ENCODE results near the gene UBE2O. TPM values are rescaled to one million over a fixed set of nuclear protein-coding genes. Genes with fewer than 3 reads are reported as not detected.

Gene UBE2O
- total RNA-seq, 1 donor from 2014 or later = 43.8 TPM

Other genes with a start within 250 kb of the UBE2O start
- gene RNF157, start 212.7 kb downstream of the UBE2O start, total RNA-seq = 35.0 and 42.4 TPM in 2 replicates
- gene UBALD2, start 187.8 kb downstream of the UBE2O start, total RNA-seq = 184 and 189 TPM in 2 replicates
- 2.2 and 2.5 TPM in 2 replicates for gene QRICH2, start 144.9 kb downstream of the UBE2O start, total RNA-seq
- gene PRPSAP1, start 99.2 kb downstream of the UBE2O start, total RNA-seq = 37.2 and 45.2 TPM in 2 replicates
- 26.8 and 27.6 TPM in 2 replicates for gene SPHK1, start 68.5 kb downstream of the UBE2O start, total RNA-seq
- not detected in 2 replicates for gene AANAT, start 14.5 kb upstream of the UBE2O start, total RNA-seq
- gene RHBDF2, start 48.3 kb upstream of the UBE2O start, total RNA-seq = 45.4 and 54.5 TPM in 2 replicates
- gene CYGB, start 84.6 kb upstream of the UBE2O start, total RNA-seq = not detected in 2 replicates
- not detected in 2 replicates for gene PRCD, start 86.9 kb upstream of the UBE2O start, total RNA-seq
- gene ST6GALNAC2, start 132.7 kb upstream of the UBE2O start, total RNA-seq = not detected in 2 replicates
- gene ST6GALNAC1, start 190.6 kb upstream of the UBE2O start, total RNA-seq = 0.35 and 0.38 TPM in 2 replicates

Data from activated CD4-positive, alpha-beta T cell treated with anti-CD3 and anti-CD28 coated beads, Interleukin-2, amount 10 ng/mL, durations not matched to agents 24 days and 14 days (primary cell).